ENCODE data around the gene SV2C.

Gene SV2C

DNA sequence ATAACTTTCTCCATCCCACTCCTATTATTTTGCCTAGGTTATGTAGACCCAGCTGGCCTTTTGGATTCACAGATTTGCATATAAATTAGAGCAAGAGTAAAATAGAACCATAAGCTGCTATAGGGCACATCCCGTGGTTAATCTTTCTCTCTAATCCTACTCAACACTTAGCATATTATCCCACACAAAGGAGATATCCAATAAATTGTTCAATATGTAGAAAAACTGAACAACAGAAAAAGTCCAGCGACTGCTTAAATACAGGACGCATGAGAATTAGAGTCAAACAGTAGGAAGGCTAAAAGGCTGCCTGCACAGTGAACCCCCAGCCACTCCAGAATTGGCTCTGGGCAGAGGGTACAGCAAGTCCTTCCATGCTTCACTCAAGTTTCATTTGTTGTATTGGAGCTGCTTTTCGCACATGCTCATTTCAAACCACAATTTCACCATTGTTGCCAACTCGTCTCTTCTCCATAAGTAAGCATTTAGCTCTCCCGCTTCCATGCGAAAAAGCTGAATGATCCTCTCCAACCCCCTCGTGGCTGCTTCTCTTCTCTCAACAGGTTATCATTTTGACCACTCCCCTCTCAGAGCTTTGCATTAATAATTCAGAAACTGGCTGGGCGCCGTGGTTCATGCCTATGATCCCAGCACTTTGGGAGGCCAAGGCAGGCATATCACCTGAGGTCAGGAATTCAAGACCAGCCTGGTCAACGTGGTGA, 305.8 kb downstream of the SV2C start:
- Histone ChIP-seq H3K4me3 (no peak overlapping the region), H3K27ac (no peak overlapping the region)

DNA sequence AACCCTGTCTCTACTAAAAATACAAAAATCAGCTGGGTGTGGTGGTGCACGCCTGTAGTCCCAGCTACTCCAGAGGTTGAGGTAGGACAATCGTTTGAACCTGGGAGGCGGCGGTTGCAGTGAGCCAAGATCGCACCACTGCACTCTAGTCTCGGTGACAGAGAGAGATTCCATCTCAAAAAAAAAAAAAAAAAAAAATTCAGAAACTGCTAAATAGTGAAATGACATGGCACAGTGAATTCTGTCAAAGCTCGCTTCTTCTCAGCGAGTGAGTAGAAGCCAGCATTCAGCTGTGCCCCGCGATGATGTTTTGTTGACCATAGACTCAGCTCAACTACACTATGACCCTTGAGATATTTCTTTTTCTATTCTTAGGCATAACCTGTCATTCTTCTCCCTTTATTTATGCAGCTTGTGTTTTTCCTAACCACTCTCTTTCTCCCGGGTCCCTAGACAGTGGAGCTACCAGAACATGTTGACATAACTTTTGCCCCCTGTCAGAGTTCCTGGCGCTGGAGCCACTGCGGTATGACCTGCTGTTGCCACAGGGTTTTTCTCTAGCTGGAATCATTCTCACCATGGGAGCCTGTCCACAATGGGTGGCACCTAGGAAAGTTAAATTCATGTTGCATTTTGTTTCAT, 306.5 kb downstream of the SV2C start:
- Histone ChIP-seq H3K4me3 (no peak overlapping the region), H3K27ac (no peak overlapping the region)

GRCh38 chr5:76391014-76391413, 307.8 kb downstream of the SV2C start:
- H3K4me3 ChIP-seq, result no peak overlapping the region
- peak overlapping the region in 1 of 21 experiments; percentile 58 for H3K27ac ChIP-seq

DNA sequence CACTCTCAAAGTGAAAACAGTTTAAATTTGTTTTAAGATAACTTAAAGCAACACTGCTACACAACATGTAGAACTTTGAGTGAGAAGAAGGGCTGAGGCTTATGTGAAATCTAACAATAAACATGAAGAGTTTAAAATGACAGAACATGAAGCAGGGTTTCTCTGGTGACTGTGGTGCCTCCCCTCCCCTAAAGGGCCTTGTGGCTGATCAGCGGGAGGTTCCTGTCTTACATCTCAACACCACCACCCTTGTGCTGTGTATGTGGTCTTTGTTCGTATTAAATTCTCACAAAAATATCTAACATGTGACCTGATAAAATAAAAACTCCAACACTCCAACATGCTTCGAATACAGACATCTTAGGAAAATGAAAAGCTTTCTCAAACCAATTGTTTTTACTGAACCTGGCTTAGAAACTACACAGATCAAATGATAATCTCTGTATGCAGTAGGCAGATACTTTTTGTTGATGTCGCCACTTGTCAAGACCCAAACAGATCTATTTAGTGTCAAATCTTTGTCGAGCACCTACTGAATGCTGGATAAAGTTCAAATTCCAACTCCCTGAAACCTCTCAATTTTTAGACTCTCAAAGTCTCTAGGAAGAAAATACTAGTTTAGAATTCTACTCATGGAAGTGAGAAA, 310.0 kb downstream of the SV2C start:
- no peak overlapping the region for H3K27ac ChIP-seq
- H3K4me3 ChIP-seq, result no peak overlapping the region

DNA sequence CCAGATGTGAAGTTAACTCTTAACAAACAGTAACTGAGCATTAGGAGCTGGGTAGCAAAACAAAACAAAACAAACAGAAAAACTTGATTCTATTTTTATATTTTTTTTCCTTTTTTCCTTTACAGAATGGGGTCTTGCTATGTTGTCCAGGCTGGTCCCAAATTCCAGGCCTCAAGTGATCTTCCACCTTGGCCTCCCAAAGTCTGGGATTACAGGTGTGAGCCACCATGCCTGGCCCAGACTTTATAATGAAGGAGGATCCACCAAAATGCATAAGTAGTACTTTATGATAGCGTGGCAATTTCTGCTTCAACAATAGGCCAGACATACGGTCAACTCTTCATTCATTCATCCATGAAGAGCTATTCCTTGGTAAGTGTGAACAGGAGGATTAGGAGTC, 314.0 kb downstream of the SV2C start:
- no peak overlapping the region for H3K27ac ChIP-seq
- no peak overlapping the region for H3K4me3 ChIP-seq

DNA sequence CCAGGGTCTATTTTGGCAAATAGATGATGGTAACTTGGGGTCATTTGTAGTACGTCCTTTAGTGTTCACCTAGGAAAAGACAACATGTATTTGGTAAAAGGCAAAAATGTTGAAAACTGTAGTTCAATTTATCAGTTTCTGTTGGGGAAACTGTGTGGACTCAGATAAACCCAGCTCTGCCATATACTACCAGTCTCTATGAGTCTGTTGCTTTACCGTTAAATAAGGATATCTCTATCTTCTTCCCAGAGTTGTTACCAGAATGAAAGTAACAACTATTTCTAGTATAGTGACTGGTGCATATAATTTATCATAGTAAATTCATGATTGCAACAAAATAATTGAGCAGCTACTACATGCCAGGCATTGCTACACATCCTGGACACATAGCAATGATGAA, 316.1 kb downstream of the SV2C start:
- Histone ChIP-seq H3K27ac (no peak overlapping the region), H3K4me3 (no peak overlapping the region)

- Histone ChIP-seq H3K27ac (no peak overlapping the region), H3K4me3 (no peak overlapping the region)
These were observed 317.3 kb downstream of the SV2C start for GRCh38 chr5:76400466-76400865.

GRCh38 chr5:76401801-76402250, 318.6 kb downstream of the SV2C start:
- H3K27ac ChIP-seq, result peak overlapping the region in 20 of 21 experiments; percentile 28 to 95 (median 74)
- H3K4me3 ChIP-seq, result peak overlapping the region; percentile 34 to 78 (median 58)

DNA sequence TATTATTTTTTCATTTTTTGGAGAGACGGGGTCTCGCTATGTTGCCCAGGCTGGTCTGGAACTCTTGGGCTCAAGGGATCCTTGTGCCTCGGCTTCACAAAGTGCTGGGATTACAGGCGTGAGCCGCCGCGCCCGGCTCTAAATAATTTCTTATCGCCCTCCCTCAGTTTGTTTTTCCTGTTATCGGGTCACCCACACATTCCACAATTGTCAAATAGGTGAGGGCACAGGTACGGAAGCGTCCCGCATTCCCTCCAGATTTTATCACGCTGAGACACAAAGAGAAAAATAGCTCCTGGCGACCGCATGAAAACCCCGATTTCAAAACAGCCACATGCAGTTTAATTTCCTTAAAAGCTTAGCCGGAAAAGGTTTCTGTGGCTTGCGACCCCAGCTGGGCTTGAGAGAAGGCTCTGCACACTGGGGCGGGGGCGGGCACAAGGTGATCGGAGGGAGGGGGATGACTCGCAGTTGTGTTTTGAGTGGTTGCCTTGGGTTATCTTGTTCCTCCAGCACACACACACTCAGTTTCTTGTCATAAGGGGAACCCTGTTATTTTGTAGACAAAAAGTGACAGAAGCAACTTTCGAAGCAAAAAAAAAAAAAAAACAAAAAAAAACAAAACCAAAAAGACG, 319.2 kb downstream of the SV2C start:
- H3K4me3 ChIP-seq, result peak overlapping the region; percentile 34 to 78 (median 58)
- H3K27ac ChIP-seq, result peak overlapping the region in 20 of 21 experiments; percentile 28 to 95 (median 77)

GRCh38 chr5:76402886-76403765, 319.9 kb downstream of the SV2C start, which contains the start of gene IQGAP2:
Gene IQGAP2, plus strand, starts transcription at chr5:76403285. Its CDS starts 261 bp downstream, at chr5:76403546.
- peak within 1 kb of the TSS; percentile 34 to 78 (median 58) for H3K4me3 ChIP-seq
- H3K27ac ChIP-seq, result peak within 1 kb of the TSS; percentile 28 to 95 (median 84)

All from skin epidermis (tissue), 12 donors.